ENCODE results near the gene GPR158.

GRCh38 chr10:25483999-25484398, 309.2 kb downstream of the GPR158 start:
- TF ChIP-seq ATF7 (IDR thresholded peaks at IDR 0.05) (no peak), ELF1 (tag; IDR thresholded peaks at IDR 0.05) (no peak), BCLAF1 (IDR thresholded peaks at IDR 0.05; ENCODE audit: borderline replicate concordance in 1 of 2, control insufficient read depth in 1 of 2, low read depth in 2 of 2, low read length in 1 of 2) (no peak), NBN (IDR thresholded peaks at IDR 0.05; ENCODE audit: low read depth) (no peak), CREB1 (IDR thresholded peaks at IDR 0.05) (no peak), CREB1 (CRISPR knock-in tag; IDR thresholded peaks at IDR 0.05) (no peak)
- TF ChIP-seq, protein P1, sequence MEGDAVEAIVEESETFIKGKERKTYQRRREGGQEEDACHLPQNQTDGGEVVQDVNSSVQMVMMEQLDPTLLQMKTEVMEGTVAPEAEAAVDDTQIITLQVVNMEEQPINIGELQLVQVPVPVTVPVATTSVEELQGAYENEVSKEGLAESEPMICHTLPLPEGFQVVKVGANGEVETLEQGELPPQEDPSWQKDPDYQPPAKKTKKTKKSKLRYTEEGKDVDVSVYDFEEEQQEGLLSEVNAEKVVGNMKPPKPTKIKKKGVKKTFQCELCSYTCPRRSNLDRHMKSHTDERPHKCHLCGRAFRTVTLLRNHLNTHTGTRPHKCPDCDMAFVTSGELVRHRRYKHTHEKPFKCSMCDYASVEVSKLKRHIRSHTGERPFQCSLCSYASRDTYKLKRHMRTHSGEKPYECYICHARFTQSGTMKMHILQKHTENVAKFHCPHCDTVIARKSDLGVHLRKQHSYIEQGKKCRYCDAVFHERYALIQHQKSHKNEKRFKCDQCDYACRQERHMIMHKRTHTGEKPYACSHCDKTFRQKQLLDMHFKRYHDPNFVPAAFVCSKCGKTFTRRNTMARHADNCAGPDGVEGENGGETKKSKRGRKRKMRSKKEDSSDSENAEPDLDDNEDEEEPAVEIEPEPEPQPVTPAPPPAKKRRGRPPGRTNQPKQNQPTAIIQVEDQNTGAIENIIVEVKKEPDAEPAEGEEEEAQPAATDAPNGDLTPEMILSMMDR (IDR thresholded peaks at IDR 0.05 in 2 of 3, conservative IDR thresholded peaks at IDR 0.05 in 1 of 3; ENCODE audit: insufficient read depth in 2 of 3, low read depth in 1 of 3, low read length in 3 of 3), result no peak
